AG09309 (cell line): ENCODE data around the gene HPSE2.

ENCODE experiments used
- DNase-seq: peaks from one replicate; pipeline ENCODE4 v3.0.0-alpha.2; 2010; ENCODE audit warnings: low read depth
- H3K4me3 ChIP-seq: 2 replicates; pipeline ENCODE4 v1.5.1; 2011; ENCODE audit warnings: mild to moderate bottlenecking, low read depth, low read length, moderate library complexity; ENCODE audit not compliant: control insufficient read depth
- TF ChIP-seq, protein P1 (sequence below): IDR thresholded peaks from 2 replicates; pipeline ENCODE4 v1.5.1; 2011; ENCODE audit warnings: mild to moderate bottlenecking, low read depth, low read length, inconsistent platforms; ENCODE audit not compliant: insufficient read depth, control insufficient read depth; ENCODE audit errors: missing control alignments

Gene HPSE2

DNA sequence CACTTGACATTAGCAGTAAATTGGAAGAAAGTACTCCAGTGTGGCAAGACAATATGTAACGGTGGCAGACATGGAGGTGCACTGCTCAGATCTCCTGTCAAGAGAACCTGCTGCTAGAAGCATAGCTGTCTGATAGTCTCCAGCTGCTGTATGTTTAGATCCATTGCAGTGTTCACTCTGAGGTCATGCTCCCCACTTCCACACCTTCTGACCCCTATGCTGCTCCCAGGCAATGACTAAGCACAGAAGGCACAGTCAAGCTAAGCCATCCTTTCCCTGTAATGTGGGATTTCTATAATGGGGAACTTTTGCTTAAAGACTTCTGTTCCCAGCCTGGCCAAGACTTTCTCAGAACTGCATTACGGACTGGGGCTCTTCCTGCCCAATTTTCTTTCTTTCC lies 315.8 kb downstream of the HPSE2 start:
- TF ChIP-seq, protein P1, sequence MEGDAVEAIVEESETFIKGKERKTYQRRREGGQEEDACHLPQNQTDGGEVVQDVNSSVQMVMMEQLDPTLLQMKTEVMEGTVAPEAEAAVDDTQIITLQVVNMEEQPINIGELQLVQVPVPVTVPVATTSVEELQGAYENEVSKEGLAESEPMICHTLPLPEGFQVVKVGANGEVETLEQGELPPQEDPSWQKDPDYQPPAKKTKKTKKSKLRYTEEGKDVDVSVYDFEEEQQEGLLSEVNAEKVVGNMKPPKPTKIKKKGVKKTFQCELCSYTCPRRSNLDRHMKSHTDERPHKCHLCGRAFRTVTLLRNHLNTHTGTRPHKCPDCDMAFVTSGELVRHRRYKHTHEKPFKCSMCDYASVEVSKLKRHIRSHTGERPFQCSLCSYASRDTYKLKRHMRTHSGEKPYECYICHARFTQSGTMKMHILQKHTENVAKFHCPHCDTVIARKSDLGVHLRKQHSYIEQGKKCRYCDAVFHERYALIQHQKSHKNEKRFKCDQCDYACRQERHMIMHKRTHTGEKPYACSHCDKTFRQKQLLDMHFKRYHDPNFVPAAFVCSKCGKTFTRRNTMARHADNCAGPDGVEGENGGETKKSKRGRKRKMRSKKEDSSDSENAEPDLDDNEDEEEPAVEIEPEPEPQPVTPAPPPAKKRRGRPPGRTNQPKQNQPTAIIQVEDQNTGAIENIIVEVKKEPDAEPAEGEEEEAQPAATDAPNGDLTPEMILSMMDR = no peak
- H3K4me3 ChIP-seq = no peak overlapping the region
- no peak for DNase-seq

DNA sequence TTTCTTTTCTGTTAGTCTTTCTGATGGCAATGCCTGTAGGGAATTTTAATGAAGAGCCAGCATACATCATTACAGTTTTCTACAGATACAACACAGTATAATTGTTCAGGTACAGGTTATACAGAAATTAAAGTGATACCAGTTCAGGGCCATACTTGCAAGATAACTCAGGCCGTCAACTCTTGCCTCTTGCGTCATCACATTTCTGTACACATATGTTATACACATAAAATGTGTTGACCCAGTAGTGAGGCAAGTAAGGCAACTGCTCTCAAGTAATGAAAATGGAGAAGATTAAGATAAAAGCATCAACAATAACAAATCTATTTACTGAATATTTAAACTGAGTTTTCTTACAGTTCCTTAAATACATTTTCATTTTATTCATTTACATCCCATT lies 317.8 kb downstream of the HPSE2 start:
- TF ChIP-seq, protein P1 = no peak
- DNase-seq = no peak

GRCh38 chr10:98916526-98917125 lies 319.0 kb downstream of the HPSE2 start:
- DNase-seq = no peak
- TF ChIP-seq, protein P1 = no peak
- no peak overlapping the region for H3K4me3 ChIP-seq

More for the DNA sequence above, 317.8 kb downstream of the HPSE2 start:
- H3K4me3 ChIP-seq = no peak overlapping the region

DNA sequence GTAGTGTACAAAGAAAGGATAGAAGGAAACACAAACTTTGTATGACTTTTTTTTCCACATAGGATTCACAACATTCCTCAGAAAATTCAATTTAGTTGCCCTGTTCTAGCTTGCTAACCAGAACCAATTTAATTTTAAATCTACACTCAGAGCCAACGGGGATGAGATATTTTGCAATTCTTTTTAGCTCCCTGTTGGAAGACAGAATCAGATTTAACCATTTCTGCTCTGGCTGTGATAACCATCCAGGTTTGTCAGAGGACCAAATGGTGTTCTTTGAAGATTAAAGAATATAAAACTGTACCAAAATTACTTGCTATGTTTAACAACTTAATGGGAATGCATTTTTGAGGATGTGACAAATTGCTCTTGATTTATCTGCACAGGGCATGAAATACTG lies 319.7 kb downstream of the HPSE2 start:
- DNase-seq = no peak
- TF ChIP-seq, protein P1 = no peak
- no peak overlapping the region for H3K4me3 ChIP-seq

- TF ChIP-seq, protein P1 = no peak
- H3K4me3 ChIP-seq = no peak overlapping the region
- no peak for DNase-seq
These were observed 325.1 kb downstream of the HPSE2 start for GRCh38 chr10:98910546-98910945.

- TF ChIP-seq, protein P1 = no peak
- no peak for DNase-seq
These were observed 325.6 kb downstream of the HPSE2 start for GRCh38 chr10:98910048-98910447.

More at GRCh38 chr10:98910048-98910447, 325.6 kb downstream of the HPSE2 start:
- no peak overlapping the region for H3K4me3 ChIP-seq
